GM18511 (cell line): Measurements from ENCODE around the gene FGF5.

Experiments
- ATAC-seq: cut with Tn5 transposase; IDR thresholded peaks from one replicate; pipeline ENCODE4 v1.9.1; 2021; ENCODE audit warnings: mild to moderate bottlenecking, moderate library complexity; ENCODE audit not compliant: unreplicated experiment

The FGF5 gene

GRCh38 chr4:80252953-80253352, 13.5 kb upstream of the FGF5 start:
- no peak for ATAC-seq

DNA sequence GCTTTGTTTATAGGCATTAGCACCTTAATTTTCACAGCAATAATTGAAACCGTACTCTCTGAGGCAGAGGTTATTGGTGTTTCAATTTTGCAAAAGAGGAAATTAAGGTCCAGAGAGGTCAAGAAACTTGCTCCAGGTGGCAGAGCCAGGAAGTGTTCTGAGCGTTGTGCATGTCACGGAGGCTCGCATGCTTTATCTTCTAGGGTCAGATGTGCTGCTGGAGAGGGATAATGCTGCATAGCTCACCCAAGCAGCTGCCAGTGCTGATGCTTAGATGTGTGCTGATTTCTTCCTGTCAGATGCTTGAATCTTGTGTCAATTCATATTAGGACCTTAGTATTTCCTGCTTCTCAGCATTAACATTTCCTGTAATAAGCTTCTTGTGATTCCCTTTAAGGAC, 13.0 kb upstream of the FGF5 start:
- no peak for ATAC-seq

GRCh38 chr4:80254114-80254513, 12.3 kb upstream of the FGF5 start:
- ATAC-seq: no peak

- ATAC-seq: no peak
Measured at GRCh38 chr4:80255329-80256095, 11.0 kb upstream of the FGF5 start.

- no peak for ATAC-seq
Measured at GRCh38 chr4:80257851-80258250, 8.6 kb upstream of the FGF5 start.

DNA sequence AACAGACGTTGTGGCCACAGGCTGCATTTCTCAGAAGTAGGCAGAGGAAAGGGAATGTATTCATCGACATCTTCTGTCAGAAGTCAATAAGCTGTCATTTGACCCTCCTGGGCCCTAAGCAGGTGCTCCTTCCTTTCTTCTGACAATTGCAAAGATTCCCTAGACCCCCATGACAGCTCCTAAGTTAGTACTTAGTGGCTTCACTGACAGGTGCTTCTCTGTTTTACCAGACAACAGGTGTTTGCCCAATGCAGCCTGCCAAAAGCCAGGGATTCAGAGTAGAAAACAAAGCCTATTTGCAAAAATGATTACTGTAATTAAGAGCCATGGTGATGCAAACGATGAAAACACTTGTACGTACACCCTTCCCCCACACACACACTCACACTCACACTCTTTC, 7.5 kb upstream of the FGF5 start:
- no peak for ATAC-seq

DNA sequence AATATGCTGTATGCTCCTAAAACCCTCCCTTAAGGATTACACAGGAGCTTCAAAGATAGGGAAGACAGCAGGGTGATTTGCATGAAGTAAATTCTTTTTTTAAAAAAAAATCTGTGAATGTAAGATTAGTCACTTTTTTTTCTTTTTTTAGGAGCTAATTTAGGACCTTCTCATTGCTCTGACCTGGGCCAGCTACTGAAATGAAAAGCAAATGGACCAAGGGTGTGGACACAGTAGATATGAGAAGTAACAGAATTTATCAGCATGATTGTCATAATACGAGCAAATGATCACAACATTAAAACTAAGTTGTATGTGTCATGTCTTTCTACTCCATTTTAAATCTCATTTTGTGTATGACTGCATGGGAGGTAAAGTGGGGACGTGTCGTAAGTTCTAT, 6.6 kb upstream of the FGF5 start:
- no peak for ATAC-seq

DNA sequence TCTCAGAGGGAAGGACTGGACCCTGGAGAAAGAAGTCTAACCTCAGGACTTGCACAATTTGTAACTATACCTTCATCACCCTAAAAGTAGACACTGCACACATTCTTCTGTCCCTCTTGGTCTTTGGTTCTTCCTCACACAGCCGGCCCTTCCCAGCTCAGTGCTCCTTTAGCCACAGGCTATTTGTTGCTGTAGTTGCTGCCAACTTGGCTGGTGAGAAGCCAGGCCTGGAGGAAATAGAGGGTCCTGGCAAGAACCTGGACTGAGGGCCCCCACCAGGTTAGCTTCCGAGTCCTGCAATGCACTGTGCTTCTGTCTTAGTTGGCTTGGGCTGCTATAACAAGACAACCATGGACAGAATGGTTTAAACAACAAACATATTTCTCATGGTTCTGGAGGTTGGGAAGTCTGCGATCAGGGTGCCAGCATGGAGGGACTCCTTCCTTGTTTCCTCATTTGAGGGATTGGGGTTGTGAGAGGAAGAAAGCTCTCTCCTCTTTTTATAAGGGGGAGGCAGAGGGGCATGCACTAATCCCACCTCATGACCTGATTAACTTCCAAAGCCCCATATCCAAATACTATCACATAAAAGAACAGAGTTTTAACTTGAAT, 4.4 kb upstream of the FGF5 start:
- no peak for ATAC-seq

GRCh38 chr4:80263541-80264351, 2.7 kb upstream of the FGF5 start:
- no peak for ATAC-seq

DNA sequence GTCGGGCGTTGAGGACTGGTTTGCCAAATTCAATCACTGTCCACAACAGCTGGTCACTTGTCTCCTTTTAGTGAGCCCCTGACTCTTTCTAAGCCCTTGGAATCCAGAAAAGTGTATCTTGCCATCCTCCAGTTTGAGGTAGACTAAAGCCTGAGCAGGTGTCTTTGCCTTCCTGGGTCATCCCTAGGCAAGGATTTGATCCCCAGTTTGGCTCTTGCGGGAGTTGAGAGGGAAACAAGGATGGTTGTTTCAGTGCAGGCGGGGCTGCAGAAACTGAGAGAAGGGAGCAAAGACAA, 2.2 kb upstream of the FGF5 start:
- no peak for ATAC-seq

DNA sequence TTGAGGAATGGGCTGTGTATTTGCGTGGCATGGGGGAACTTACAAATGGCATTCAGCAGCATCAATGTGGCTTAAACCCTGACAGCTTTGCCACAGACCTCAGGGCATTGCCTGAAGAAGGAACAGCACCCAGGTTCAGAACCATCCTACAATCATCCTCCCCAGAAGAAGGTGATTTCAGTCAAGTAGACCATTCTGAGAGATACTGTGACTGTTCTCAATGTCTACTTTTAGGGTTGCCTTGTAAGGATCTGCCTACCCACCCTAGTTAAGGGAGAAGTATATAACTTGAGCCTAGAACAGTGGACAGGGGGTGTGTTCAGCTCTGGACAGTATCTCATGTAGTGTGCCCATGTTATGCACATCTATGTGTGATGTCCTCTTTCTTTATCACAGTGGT, 1.6 kb upstream of the FGF5 start:
- no peak for ATAC-seq

- ATAC-seq: no peak
Measured at GRCh38 chr4:80265571-80266252, 752 bp upstream of the FGF5 start.

DNA sequence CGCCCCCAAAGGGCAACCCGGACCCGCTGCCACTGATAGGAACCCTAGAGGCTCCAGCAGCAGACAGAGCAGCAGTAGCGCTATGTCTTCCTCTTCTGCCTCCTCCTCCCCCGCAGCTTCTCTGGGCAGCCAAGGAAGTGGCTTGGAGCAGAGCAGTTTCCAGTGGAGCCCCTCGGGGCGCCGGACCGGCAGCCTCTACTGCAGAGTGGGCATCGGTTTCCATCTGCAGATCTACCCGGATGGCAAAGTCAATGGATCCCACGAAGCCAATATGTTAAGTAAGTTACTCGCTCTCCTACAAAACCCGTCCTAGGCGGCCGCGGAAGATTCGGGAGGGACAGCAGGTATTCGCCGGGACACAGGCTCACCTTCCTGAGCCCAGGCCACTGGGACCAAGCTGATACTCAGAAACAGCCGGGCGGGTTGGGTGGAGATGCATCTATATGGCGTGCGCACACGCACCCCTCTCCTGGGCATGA, 477 bp downstream of the FGF5 start:
- ATAC-seq: no peak

GRCh38 chr4:80268081-80268823, 1.8 kb downstream of the FGF5 start:
- no peak for ATAC-seq

GRCh38 chr4:80268936-80269335, 2.5 kb downstream of the FGF5 start:
- ATAC-seq: no peak

DNA sequence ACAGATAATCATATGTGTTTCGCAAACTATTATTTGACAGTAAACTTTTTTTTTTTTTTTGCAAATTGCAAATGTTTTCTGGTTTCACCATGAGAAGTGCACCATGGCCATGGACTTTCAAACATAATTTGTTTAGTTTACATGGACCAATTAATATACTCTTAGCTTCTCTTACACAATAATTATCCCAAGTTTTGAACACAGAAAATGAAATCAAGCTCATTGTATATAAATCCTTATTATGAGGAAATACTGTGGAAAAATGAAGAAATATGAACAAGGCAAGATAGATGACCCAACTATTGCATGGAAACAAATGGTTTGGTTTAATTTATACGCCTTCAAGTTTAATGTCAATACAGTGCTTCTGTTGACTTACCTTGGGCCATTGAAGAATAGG, 3.9 kb downstream of the FGF5 start:
- no peak for ATAC-seq

DNA sequence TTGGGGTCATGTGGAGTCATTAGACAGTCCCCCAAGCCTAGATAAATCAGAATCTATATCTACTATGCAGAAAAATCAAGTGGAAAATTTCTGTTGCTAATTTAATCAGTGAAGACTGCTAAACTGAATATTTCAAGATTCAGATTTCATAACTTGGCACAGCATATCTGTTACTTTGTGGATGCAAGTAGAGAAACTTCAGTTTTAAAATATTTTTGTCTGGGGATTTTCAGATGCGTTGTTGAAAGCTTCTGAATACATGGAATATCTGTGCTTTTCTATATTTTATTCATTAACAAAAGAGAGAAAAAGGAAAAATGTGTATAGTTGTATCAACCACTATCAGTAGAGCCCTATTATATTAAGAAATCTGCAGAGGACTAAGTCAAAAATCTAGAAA, 4.4 kb downstream of the FGF5 start:
- ATAC-seq: no peak

DNA sequence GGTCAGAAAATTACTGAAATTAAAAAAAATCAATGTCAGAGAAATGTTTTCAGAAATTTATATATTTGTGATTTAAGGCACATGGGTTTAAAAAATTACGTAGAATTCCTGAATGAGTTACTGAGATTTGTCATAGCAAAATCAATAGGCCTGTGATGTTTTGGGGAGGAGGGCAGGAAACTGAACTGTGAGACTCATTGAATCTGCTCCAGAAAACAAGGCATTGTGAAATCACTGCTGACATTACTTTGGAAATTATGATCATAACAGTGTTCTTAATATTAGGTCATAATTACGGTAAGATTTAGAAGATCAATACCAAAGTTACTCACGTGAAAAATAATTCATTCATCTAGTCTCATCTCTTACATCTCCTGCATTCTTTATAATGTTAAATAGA, 5.3 kb downstream of the FGF5 start:
- no peak for ATAC-seq

DNA sequence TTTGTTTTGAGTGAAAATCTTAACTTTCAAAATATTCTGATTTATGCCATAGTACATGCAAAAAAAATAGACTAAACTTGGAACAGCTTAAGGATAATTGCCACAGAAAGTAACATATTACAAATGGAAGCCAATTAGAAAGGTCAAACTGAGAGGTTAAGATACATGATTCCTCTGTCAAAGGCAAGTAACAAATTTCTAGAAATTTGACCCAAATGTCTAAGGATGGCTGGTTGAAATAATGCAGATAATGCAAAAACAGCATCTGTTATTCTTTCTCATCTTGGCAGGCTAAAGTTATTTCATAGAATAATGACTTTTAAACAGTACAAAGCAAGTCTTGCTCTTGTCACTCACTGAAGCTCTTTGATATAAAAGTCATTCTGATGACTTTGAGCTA, 10.5 kb downstream of the FGF5 start:
- ATAC-seq: no peak

DNA sequence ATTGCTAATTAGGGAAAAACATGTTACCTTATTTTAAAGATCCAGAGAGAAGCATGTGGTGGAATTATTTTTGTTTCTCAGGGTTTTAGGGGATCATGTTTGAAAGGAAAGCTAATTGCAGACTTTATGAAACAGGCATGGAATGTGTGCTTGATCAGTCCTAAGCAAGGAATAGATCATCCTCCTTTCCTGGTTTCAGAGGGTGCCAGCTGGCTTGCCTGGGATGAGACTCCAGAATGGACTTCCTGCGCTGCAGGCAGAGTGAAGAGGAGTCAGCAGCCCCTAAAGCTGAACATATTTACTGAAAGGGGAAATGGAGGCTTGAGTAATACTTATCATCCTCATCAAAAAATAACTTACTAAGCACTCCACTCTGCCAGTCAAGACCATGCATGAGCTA, 13.3 kb downstream of the FGF5 start:
- ATAC-seq: no peak

GRCh38 chr4:80286451-80286850, 20.0 kb downstream of the FGF5 start:
- ATAC-seq: no peak
